Natural killer cell (primary cell): ENCODE results near the gene LCE3C. TPM values are rescaled to one million over a fixed set of nuclear protein-coding genes. Genes with fewer than 3 reads are reported as not detected.

Experiments
- ATAC-seq, 3 donors: fragments of 150-1000 bp in 2 of 3; fragments of 200-7000 bp in 1 of 3; cut with Tn5 transposase; 1 replicate in 1 of 3; 2 replicates in 2 of 3; pipeline ENCODE4 v1.10.0; 2021; ENCODE audit warnings: mild to moderate bottlenecking in 2 of 3, moderate library complexity in 2 of 3
- DNase-seq, 2 donors: peaks; one replicate each; pipeline versions ENCODE4 v3.0.0 to v3.0.0-alpha.2; 2013 to 2021; ENCODE audit warnings: mixed read lengths in 1 of 2
- H3K27ac ChIP-seq: one replicate; pipeline ENCODE4 v1.5.1; 2013; ENCODE audit warnings: mild to moderate bottlenecking, low read length
- H3K27me3 ChIP-seq: one replicate; pipeline ENCODE4 v1.6.1; 2013; ENCODE audit warnings: low read length; ENCODE audit not compliant: control insufficient read depth, insufficient read depth
- H3K36me3 ChIP-seq: one replicate; pipeline ENCODE4 v1.6.1; 2013; ENCODE audit warnings: low read length; ENCODE audit not compliant: control insufficient read depth, insufficient read depth
- H3K4me1 ChIP-seq: one replicate; pipeline ENCODE4 v1.6.1; 2013; ENCODE audit warnings: low read length; ENCODE audit not compliant: control insufficient read depth, insufficient read depth
- H3K4me3 ChIP-seq: one replicate; pipeline ENCODE4 v1.5.1; 2013; ENCODE audit warnings: low read length
- H3K9me3 ChIP-seq: one replicate; pipeline ENCODE4 v1.6.1; 2013; ENCODE audit warnings: low read length; ENCODE audit not compliant: control insufficient read depth, insufficient read depth
- H3K27ac Mint-ChIP-seq, 2 donors: one replicate each; pipeline ENCODE4 v1.8.0; 2022; ENCODE audit warnings: mild to moderate bottlenecking in 2 of 2, mixed read lengths in 2 of 2, moderate library complexity in 1 of 2
- H3K27me3 Mint-ChIP-seq, 2 donors: one replicate each; pipeline ENCODE4 v1.8.0; 2022; ENCODE audit warnings: low read depth in 2 of 2, mixed read lengths in 2 of 2
- H3K36me3 Mint-ChIP-seq: one replicate; pipeline ENCODE4 v1.8.0; 2022; ENCODE audit warnings: mixed read lengths
- H3K4me1 Mint-ChIP-seq, 2 donors: one replicate each; pipeline ENCODE4 v1.8.0; 2022; ENCODE audit warnings: mixed read lengths in 2 of 2
- H3K4me3 Mint-ChIP-seq: one replicate; pipeline ENCODE4 v1.8.0; 2022; ENCODE audit warnings: mild to moderate bottlenecking, moderate library complexity, mixed read lengths
- H3K9me3 Mint-ChIP-seq, 2 donors: one replicate each; pipeline ENCODE4 v1.8.0; 2022; ENCODE audit warnings: mixed read lengths in 2 of 2
- CTCF ChIP-seq: fragments of 200-600 bp; IDR thresholded peaks from one replicate; pipeline ENCODE4 v1.8.0; 2022; ENCODE audit warnings: antibody characterized with exemption
- WGBS: methylation state at CpG from one replicate; pipeline ENCODE4 v1.1.7; 2013; ENCODE audit warnings: missing lambda C conversion rate; ENCODE audit not compliant: insufficient coverage; 5-methylcytosine and 5-hydroxymethylcytosine counted together
- intact Hi-C: fragments of 100-400 bp; cut with micrococcal nuclease; formaldehyde crosslinking; loops from one replicate; pipeline ENCODE4 v1.14.2; 2022
- total RNA-seq, 4 donors: library from RNA; stranded (reverse); fragments of 120-200 nt in 1 of 4; gene quantifications; one replicate each; pipeline versions ENCODE4 v1.2.3 to v1.2.4, GENCODE V29; 2013 to 2022

Gene LCE3C
- total RNA-seq, 3 donors from 2014 or later (not counting 1 experiment from before 2014, with no cell fraction given): not detected

DNA sequence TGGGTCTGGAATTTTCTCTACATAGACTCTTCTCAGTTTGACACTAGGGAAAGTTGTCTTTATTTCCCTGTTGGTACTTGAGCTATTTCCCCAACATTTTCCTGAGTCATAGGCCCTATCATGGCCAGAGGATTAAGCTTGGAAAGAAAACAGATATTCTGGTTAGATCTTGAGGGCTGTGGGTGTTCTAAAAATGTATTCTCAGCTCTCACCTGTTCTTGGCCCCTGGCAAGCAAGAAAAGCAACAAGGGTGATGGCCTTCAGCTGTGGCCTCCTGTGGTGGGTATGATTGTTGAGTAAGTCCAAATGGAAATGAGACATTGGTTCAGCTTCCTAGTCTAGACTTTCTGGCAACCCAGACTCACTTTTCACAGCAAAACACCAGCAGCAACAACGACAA lies 40.3 kb downstream of the LCE3C start:
- Histone ChIP-seq H3K9me3 (no peaks in the 10 kb centered on the region), H3K4me3 (no peak overlapping the region), H3K36me3 (no peaks in the 10 kb centered on the region), H3K27me3 (no peaks in the 10 kb centered on the region), H3K27ac (no peak overlapping the region), H3K4me1 (no peaks in the 10 kb centered on the region)
- H3K36me3 Mint-ChIP-seq: no peaks in the 10 kb centered on the region
- intact Hi-C loops: no loop called here
- no peak overlapping the region for H3K27ac Mint-ChIP-seq
- no peaks in the 10 kb centered on the region for H3K9me3 Mint-ChIP-seq
- DNase-seq: no peak
- ATAC-seq: no peak
- H3K4me1 Mint-ChIP-seq: no peaks in the 10 kb centered on the region
- 94% methylated on average over 1 of the region's 1 CpG for WGBS
- H3K27me3 Mint-ChIP-seq: peaks cover 0 to 20% of the 10 kb centered on the region in 2 donors
- no peak overlapping the region for H3K4me3 Mint-ChIP-seq
- no peak for TF ChIP-seq CTCF

DNA sequence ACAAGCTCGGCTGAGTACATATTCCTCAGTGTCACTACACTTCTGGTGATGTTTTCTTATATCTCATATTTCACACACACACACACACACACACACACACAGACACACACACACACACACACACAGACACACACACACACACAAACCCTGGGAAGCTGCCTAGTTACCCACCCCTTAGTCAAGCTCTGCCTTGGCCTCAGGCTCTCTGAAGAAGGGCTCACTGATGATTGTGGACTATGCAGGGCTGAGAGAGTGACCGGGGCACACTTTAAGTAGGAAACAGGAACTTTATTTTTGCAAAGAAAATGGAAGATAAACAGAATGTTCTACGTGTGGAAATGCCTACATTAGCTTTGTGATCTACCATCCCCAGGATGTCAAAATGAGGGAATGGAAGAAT lies 43.9 kb downstream of the LCE3C start:
- H3K4me3 ChIP-seq: no peak overlapping the region
- ATAC-seq (no peak), DNase-seq (no peak)
- no peaks in the 10 kb centered on the region for H3K27me3 ChIP-seq
- Mint-ChIP-seq H3K9me3 (no peaks in the 10 kb centered on the region), H3K4me1 (no peaks in the 10 kb centered on the region), H3K27ac (no peak overlapping the region), H3K4me3 (no peak overlapping the region), H3K36me3 (no peaks in the 10 kb centered on the region), H3K27me3 (peaks cover 3 to 48% of the 10 kb centered on the region in 2 donors)
- H3K27ac ChIP-seq: no peak overlapping the region
- 64% methylated on average over 3 of the region's 3 CpGs for WGBS
- H3K4me1 ChIP-seq: no peaks in the 10 kb centered on the region
- intact Hi-C loops: no loop called here
- TF ChIP-seq CTCF: no peak
- H3K36me3 ChIP-seq: no peaks in the 10 kb centered on the region
- no peaks in the 10 kb centered on the region for H3K9me3 ChIP-seq

GRCh38 chr1:152645146-152645545 lies 45.1 kb downstream of the LCE3C start:
- no peak overlapping the region for H3K4me3 Mint-ChIP-seq
- ATAC-seq: no peak
- H3K4me1 ChIP-seq: no peaks in the 10 kb centered on the region
- H3K36me3 ChIP-seq: no peaks in the 10 kb centered on the region
- H3K9me3 ChIP-seq: no peaks in the 10 kb centered on the region
- no peak for TF ChIP-seq CTCF
- peaks cover 4 to 60% of the 10 kb centered on the region in 2 donors for H3K27me3 Mint-ChIP-seq
- no peaks in the 10 kb centered on the region for H3K36me3 Mint-ChIP-seq
- H3K4me3 ChIP-seq: no peak overlapping the region
- no peak overlapping the region for H3K27ac ChIP-seq
- no peak overlapping the region for H3K27ac Mint-ChIP-seq
- DNase-seq: no peak
- 69% methylated on average over 3 of the region's 3 CpGs for WGBS
- H3K4me1 Mint-ChIP-seq: no peaks in the 10 kb centered on the region
- intact Hi-C loops: no loop called here
- no peaks in the 10 kb centered on the region for H3K9me3 Mint-ChIP-seq
- no peaks in the 10 kb centered on the region for H3K27me3 ChIP-seq

DNA sequence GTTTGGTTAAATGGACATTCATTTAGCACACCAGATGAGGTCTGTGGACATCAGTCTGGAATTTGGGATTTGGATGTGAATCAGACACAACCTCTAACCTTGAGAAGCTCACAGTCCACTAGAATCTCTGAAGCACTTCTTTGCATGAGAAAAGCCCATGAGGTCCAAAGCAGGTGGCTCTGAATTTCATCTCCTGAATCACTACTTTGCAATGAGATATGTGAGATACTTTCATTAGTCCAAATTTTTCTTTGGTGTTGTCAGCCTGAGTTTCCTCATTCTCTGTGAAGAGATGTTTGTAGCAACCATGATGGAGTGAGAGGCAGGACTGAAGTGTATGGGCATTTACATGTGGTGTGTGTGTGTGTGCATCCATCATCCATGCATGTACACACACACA lies 46.6 kb downstream of the LCE3C start:
- peaks cover 5 to 64% of the 10 kb centered on the region in 2 donors for H3K27me3 Mint-ChIP-seq
- H3K4me3 ChIP-seq: no peak overlapping the region
- intact Hi-C loops: no loop called here
- H3K27ac ChIP-seq: no peak overlapping the region
- no peak overlapping the region for H3K4me3 Mint-ChIP-seq
- DNase-seq (no peak), ATAC-seq (no peak)
- H3K36me3 ChIP-seq: no peaks in the 10 kb centered on the region
- no peaks in the 10 kb centered on the region for H3K36me3 Mint-ChIP-seq
- no peak overlapping the region for H3K27ac Mint-ChIP-seq
- H3K9me3 Mint-ChIP-seq: no peaks in the 10 kb centered on the region
- no peaks in the 10 kb centered on the region for H3K4me1 Mint-ChIP-seq
- no peak for TF ChIP-seq CTCF
- no peaks in the 10 kb centered on the region for H3K4me1 ChIP-seq
- no peaks in the 10 kb centered on the region for H3K27me3 ChIP-seq
- H3K9me3 ChIP-seq: no peaks in the 10 kb centered on the region
